Glutamatergic neuron (in vitro differentiated cells): ENCODE measurements around the gene OGFOD3. TPM values are rescaled to one million over a fixed set of nuclear protein-coding genes. Genes with fewer than 3 reads are reported as not detected.

Source experiments
- DNase-seq: peaks from one replicate; pipeline ENCODE4 v3.0.0; 2022
- H3K27ac Mint-ChIP-seq: one replicate; pipeline ENCODE4 v1.8.0; 2020; ENCODE audit warnings: mild to moderate bottlenecking, mixed read lengths, inconsistent platforms; ENCODE audit not compliant: unreplicated experiment
- H3K27me3 Mint-ChIP-seq: one replicate; pipeline ENCODE4 v1.8.0; 2020; ENCODE audit warnings: mild to moderate bottlenecking, moderate library complexity, mixed read lengths, inconsistent platforms; ENCODE audit not compliant: unreplicated experiment
- H3K36me3 Mint-ChIP-seq: one replicate; pipeline ENCODE4 v1.8.0; 2020; ENCODE audit warnings: mild to moderate bottlenecking, mixed read lengths, inconsistent platforms; ENCODE audit not compliant: unreplicated experiment
- H3K4me1 Mint-ChIP-seq: one replicate; pipeline ENCODE4 v1.8.0; 2020; ENCODE audit warnings: mild to moderate bottlenecking, low read depth, mixed read lengths, inconsistent platforms; ENCODE audit not compliant: unreplicated experiment
- H3K4me3 Mint-ChIP-seq: one replicate; pipeline ENCODE4 v1.8.0; 2020; ENCODE audit warnings: mild to moderate bottlenecking, mixed read lengths, inconsistent platforms; ENCODE audit not compliant: unreplicated experiment
- H3K9me3 Mint-ChIP-seq: one replicate; pipeline ENCODE4 v1.8.0; 2020; ENCODE audit warnings: mild to moderate bottlenecking, moderate library complexity, mixed read lengths, inconsistent platforms; ENCODE audit not compliant: unreplicated experiment
- CTCF ChIP-seq: fragments of 200-600 bp; sonication (generic); IDR thresholded peaks from one replicate; pipeline ENCODE4 v1.5.0; 2021; ENCODE audit not compliant: partially characterized antibody, unreplicated experiment
- total RNA-seq: library from RNA; stranded (reverse); fragmentation: NEBNext Ultra II Directional; extraction: Animal tissue kit (Norgen Biotek cat#: 25700); gene quantifications from one replicate; pipeline ENCODE4 v1.2.1, GENCODE V29; 2021; ENCODE audit not compliant: unreplicated experiment

Gene OGFOD3
- total RNA-seq, 1 donor from 2014 or later, result 23.0 TPM

GRCh38 chr17:82396601-82397435 lies 21.6 kb downstream of the OGFOD3 start:
- peaks cover 27% of the 10 kb centered on the region for H3K4me1 Mint-ChIP-seq
- H3K27me3 Mint-ChIP-seq, result peaks cover 5% of the 10 kb centered on the region
- peak overlapping the region; percentile 38 for H3K27ac Mint-ChIP-seq
- H3K4me3 Mint-ChIP-seq, result no peak overlapping the region
- peaks cover 4% of the 10 kb centered on the region for H3K36me3 Mint-ChIP-seq
- DNase-seq, result no peak
- no peak for TF ChIP-seq CTCF
- peaks cover 11% of the 10 kb centered on the region for H3K9me3 Mint-ChIP-seq

GRCh38 chr17:82394278-82394677 lies 24.1 kb downstream of the OGFOD3 start:
- peaks cover 5% of the 10 kb centered on the region for H3K9me3 Mint-ChIP-seq
- no peak overlapping the region for H3K27ac Mint-ChIP-seq
- peaks cover 14% of the 10 kb centered on the region for H3K4me1 Mint-ChIP-seq
- H3K27me3 Mint-ChIP-seq, result peaks cover 5% of the 10 kb centered on the region
- no peak for DNase-seq
- no peak for TF ChIP-seq CTCF
- no peak overlapping the region for H3K4me3 Mint-ChIP-seq
- H3K36me3 Mint-ChIP-seq, result peaks cover 4% of the 10 kb centered on the region

- no peak overlapping the region for H3K4me3 Mint-ChIP-seq
- no peak overlapping the region for H3K27ac Mint-ChIP-seq
- H3K27me3 Mint-ChIP-seq, result peaks cover 3% of the 10 kb centered on the region
- no peak for TF ChIP-seq CTCF
- peaks cover 4% of the 10 kb centered on the region for H3K36me3 Mint-ChIP-seq
- peaks cover 10% of the 10 kb centered on the region for H3K4me1 Mint-ChIP-seq
- peaks cover 6% of the 10 kb centered on the region for H3K9me3 Mint-ChIP-seq
- DNase-seq, result no peak
Measured at GRCh38 chr17:82392941-82393340, 25.4 kb downstream of the OGFOD3 start.

- Mint-ChIP-seq H3K27me3 (peaks cover 5% of the 10 kb centered on the region), H3K9me3 (peaks cover 6% of the 10 kb centered on the region), H3K27ac (no peak overlapping the region), H3K4me3 (peak overlapping the region; percentile 6), H3K36me3 (peaks cover 4% of the 10 kb centered on the region), H3K4me1 (peaks cover 10% of the 10 kb centered on the region)
- no peak for DNase-seq
- TF ChIP-seq CTCF, result no peak
Measured at GRCh38 chr17:82392209-82392920, 26.0 kb downstream of the OGFOD3 start.
